ENCODE results near the gene GOLGA2. TPM values are rescaled to one million over a fixed set of nuclear protein-coding genes. Genes with fewer than 3 reads are reported as not detected.

GOLGA2 gene
- total RNA-seq, 1 donor from 2014 or later = 105 TPM

DNA sequence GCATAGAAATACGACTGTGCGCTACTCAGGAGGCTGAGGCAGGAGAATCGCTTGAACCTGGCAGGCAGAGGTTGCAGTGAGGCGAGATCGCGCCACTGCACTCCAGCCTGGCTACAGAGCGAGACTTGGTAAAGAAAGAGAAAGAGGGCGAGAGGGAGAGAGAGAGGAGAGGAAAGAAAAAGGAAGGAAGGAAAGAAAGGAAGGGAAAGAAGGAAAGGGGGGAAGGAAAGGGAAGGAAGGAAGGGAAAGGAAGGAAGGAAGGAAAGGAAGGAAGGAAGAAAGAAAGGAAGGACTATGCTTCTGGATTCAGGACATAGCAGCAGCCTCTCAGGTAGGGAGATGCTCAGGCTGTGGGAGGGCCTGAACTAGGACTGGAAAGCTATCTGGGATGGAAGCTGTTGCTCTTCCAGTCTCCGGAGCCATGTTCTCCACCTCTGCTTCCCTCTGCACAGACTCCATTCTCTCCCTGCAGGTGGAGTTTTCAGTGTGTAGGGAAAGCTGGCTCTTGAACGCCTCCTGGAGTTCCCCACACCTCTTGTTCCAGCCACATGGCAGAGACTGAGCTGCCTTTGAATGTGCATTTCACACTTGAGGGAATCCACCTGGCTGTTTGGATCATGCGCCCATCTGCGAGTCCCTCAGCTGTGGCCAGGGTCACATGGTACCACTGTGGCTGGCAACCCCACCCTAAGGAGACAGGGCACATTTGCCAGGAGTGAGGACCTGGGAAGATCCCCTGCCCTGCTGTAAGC lies 9.4 kb upstream of the GOLGA2 start:
- Mint-ChIP-seq H3K4me1 (ENCODE audit: low read depth, unreplicated experiment) (peaks cover 3% of the 10 kb centered on the region), H3K9me3 (ENCODE audit: unreplicated experiment) (no peaks in the 10 kb centered on the region), H3K27ac (ENCODE audit: unreplicated experiment) (no peak overlapping the region), H3K36me3 (ENCODE audit: low read depth, unreplicated experiment) (peaks cover 10% of the 10 kb centered on the region), H3K27me3 (ENCODE audit: low read depth, unreplicated experiment) (no peaks in the 10 kb centered on the region), H3K4me3 (ENCODE audit: unreplicated experiment) (no peak overlapping the region)
- H3K4me1 ChIP-seq (ENCODE audit: insufficient read depth, low read length) = peaks cover 5% of the 10 kb centered on the region
- H3K36me3 ChIP-seq (ENCODE audit: insufficient read depth, low read length) = peaks cover 3% of the 10 kb centered on the region
- FAIRE-seq (no peak), DNase-seq (ENCODE audit: low read depth) (no peak)
- TF ChIP-seq, protein P1, sequence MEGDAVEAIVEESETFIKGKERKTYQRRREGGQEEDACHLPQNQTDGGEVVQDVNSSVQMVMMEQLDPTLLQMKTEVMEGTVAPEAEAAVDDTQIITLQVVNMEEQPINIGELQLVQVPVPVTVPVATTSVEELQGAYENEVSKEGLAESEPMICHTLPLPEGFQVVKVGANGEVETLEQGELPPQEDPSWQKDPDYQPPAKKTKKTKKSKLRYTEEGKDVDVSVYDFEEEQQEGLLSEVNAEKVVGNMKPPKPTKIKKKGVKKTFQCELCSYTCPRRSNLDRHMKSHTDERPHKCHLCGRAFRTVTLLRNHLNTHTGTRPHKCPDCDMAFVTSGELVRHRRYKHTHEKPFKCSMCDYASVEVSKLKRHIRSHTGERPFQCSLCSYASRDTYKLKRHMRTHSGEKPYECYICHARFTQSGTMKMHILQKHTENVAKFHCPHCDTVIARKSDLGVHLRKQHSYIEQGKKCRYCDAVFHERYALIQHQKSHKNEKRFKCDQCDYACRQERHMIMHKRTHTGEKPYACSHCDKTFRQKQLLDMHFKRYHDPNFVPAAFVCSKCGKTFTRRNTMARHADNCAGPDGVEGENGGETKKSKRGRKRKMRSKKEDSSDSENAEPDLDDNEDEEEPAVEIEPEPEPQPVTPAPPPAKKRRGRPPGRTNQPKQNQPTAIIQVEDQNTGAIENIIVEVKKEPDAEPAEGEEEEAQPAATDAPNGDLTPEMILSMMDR (IDR thresholded peaks at IDR 0.05; ENCODE audit: insufficient read depth, low read depth, low read length) = no peak
- TF ChIP-seq EZH2 (IDR thresholded peaks at IDR 0.05; ENCODE audit: insufficient read depth, low read length) = no peak
- H3K27me3 ChIP-seq (ENCODE audit: insufficient read depth, low read length) = no peaks in the 10 kb centered on the region
- no peak overlapping the region for H3K9ac ChIP-seq (ENCODE audit: low read length)
- no peak overlapping the region for H3K4me3 ChIP-seq (ENCODE audit: insufficient read depth, low read depth, low read length)
- H4K20me1 ChIP-seq (ENCODE audit: insufficient read depth, low read length) = no peaks in the 10 kb centered on the region
- no peak overlapping the region for H3K27ac ChIP-seq (ENCODE audit: low read depth, low read length)
- H3K79me2 ChIP-seq (ENCODE audit: insufficient read depth, low read length) = no peaks in the 10 kb centered on the region
- no peak overlapping the region for H2AFZ ChIP-seq (ENCODE audit: low read depth, low read length)
- no peaks in the 10 kb centered on the region for H3K9me3 ChIP-seq (ENCODE audit: insufficient read depth, low read depth, low read length)
- H3K4me2 ChIP-seq (ENCODE audit: low read length) = no peak overlapping the region

DNA sequence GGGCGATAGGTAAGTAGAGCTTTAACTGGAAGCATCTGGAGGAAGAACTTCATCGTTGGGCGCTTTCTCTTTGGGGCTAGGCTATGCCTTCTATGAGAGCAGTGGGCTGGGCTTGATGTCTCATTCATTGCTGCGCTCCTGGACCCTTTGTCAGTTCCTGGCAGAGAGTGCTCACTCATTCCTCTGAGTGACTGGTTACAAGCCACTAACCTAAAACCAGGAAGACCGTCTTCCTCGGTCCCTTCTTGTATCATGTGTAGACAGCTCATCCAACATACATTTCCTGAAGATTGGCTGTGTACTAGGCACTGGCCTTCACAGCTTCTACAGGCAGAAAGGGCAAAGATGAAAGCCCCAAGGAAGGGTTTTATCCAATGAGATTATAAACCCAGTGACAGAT lies 6.7 kb upstream of the GOLGA2 start:
- no peak overlapping the region for H2AFZ ChIP-seq (ENCODE audit: low read depth, low read length)
- Mint-ChIP-seq H3K4me3 (ENCODE audit: unreplicated experiment) (no peak overlapping the region), H3K36me3 (ENCODE audit: low read depth, unreplicated experiment) (peaks cover 6% of the 10 kb centered on the region), H3K4me1 (ENCODE audit: low read depth, unreplicated experiment) (peaks cover 4% of the 10 kb centered on the region), H3K27ac (ENCODE audit: unreplicated experiment) (no peak overlapping the region), H3K27me3 (ENCODE audit: low read depth, unreplicated experiment) (no peaks in the 10 kb centered on the region), H3K9me3 (ENCODE audit: unreplicated experiment) (no peaks in the 10 kb centered on the region)
- FAIRE-seq (no peak), DNase-seq (ENCODE audit: low read depth) (peak; percentile 69)
- peaks cover 3% of the 10 kb centered on the region for H3K79me2 ChIP-seq (ENCODE audit: insufficient read depth, low read length)
- H3K4me3 ChIP-seq (ENCODE audit: insufficient read depth, low read depth, low read length) = no peak overlapping the region
- H3K36me3 ChIP-seq (ENCODE audit: insufficient read depth, low read length) = peaks cover 3% of the 10 kb centered on the region
- H3K9me3 ChIP-seq (ENCODE audit: insufficient read depth, low read depth, low read length) = no peaks in the 10 kb centered on the region
- peaks cover 5% of the 10 kb centered on the region for H3K4me1 ChIP-seq (ENCODE audit: insufficient read depth, low read length)
- peak overlapping the region; percentile 61 for H3K4me2 ChIP-seq (ENCODE audit: low read length)
- H4K20me1 ChIP-seq (ENCODE audit: insufficient read depth, low read length) = no peaks in the 10 kb centered on the region
- H3K27ac ChIP-seq (ENCODE audit: low read depth, low read length) = peak overlapping the region; percentile 62
- no peaks in the 10 kb centered on the region for H3K27me3 ChIP-seq (ENCODE audit: insufficient read depth, low read length)
- no peak for TF ChIP-seq EZH2 (IDR thresholded peaks at IDR 0.05; ENCODE audit: insufficient read depth, low read length)
- TF ChIP-seq, protein P1 (IDR thresholded peaks at IDR 0.05; ENCODE audit: insufficient read depth, low read depth, low read length) = no peak
- H3K9ac ChIP-seq (ENCODE audit: low read length) = no peak overlapping the region

DNA sequence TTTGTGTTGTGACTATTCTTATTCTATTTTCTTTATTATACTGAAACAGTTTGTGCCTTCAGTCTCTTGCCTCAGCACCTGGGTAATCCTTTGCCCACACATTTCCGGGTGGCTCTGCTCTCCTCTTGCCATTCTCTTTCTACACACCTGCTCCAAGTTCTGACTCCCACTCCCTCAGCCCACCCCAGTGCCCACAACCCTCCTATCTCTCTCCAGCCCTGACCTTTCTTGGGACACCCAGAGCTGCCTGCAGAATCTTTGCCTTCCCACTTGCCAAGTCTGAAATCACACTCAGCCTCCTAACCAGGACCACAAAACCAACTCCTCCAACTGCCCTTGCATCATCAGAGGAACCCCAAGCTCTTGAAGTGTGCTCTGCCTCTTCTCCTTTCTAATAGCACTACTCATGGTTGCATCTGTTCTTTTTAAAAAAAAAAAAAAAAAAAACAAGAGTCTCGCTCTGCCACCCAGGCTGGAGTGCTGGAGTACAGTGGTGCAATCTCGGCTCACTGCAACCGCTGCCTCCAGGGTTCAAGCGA lies 4.3 kb upstream of the GOLGA2 start:
- Histone ChIP-seq H3K4me3 (ENCODE audit: insufficient read depth, low read depth, low read length) (no peak overlapping the region), H3K9ac (ENCODE audit: low read length) (no peak overlapping the region), H2AFZ (ENCODE audit: low read depth, low read length) (no peak overlapping the region), H4K20me1 (ENCODE audit: insufficient read depth, low read length) (peaks cover 3% of the 10 kb centered on the region), H3K79me2 (ENCODE audit: insufficient read depth, low read length) (peaks cover 22% of the 10 kb centered on the region), H3K9me3 (ENCODE audit: insufficient read depth, low read depth, low read length) (no peaks in the 10 kb centered on the region), H3K4me2 (ENCODE audit: low read length) (no peak overlapping the region), H3K27me3 (ENCODE audit: insufficient read depth, low read length) (no peaks in the 10 kb centered on the region), H3K36me3 (ENCODE audit: insufficient read depth, low read length) (no peaks in the 10 kb centered on the region), H3K27ac (ENCODE audit: low read depth, low read length) (no peak overlapping the region), H3K4me1 (ENCODE audit: insufficient read depth, low read length) (peaks cover 10% of the 10 kb centered on the region)
- H3K4me3 Mint-ChIP-seq (ENCODE audit: unreplicated experiment) = no peak overlapping the region
- no peaks in the 10 kb centered on the region for H3K9me3 Mint-ChIP-seq (ENCODE audit: unreplicated experiment)
- FAIRE-seq = no peak
- no peak overlapping the region for H3K27ac Mint-ChIP-seq (ENCODE audit: unreplicated experiment)
- no peak for TF ChIP-seq EZH2 (IDR thresholded peaks at IDR 0.05; ENCODE audit: insufficient read depth, low read length)
- TF ChIP-seq, protein P1 (IDR thresholded peaks at IDR 0.05; ENCODE audit: insufficient read depth, low read depth, low read length) = no peak
- peaks cover 4% of the 10 kb centered on the region for H3K36me3 Mint-ChIP-seq (ENCODE audit: low read depth, unreplicated experiment)
- no peaks in the 10 kb centered on the region for H3K27me3 Mint-ChIP-seq (ENCODE audit: low read depth, unreplicated experiment)
- DNase-seq (ENCODE audit: low read depth) = no peak
- peaks cover 14% of the 10 kb centered on the region for H3K4me1 Mint-ChIP-seq (ENCODE audit: low read depth, unreplicated experiment)
